WTC11 (cell line): Measurements from ENCODE around the gene CSNK1A1L. TPM values are rescaled to one million over a fixed set of nuclear protein-coding genes. Genes with fewer than 3 reads are reported as not detected.

Experiments
- ATAC-seq: fragments of 200-7000 bp; cut with Tn5 transposase; 2 replicates; pipeline ENCODE4 v1.10.0; 2021; ENCODE audit warnings: mild to moderate bottlenecking, moderate library complexity
- CTCF ChIA-PET: fragments of 300-600 bp; sonication (Branson Sonifier 250); formaldehyde crosslinking; loops from one replicate; lab custom pipeline; 2021; ENCODE audit warnings: antibody characterized with exemption; lab: Charles Lee
- POLR2A ChIA-PET: fragments of 350-600 bp; sonication (Branson Sonifier 250); formaldehyde crosslinking; loops from one replicate; lab custom pipeline; 2021; ENCODE audit warnings: antibody characterized with exemption; lab: Charles Lee
- DNase-seq: peaks from one replicate; pipeline ENCODE4 v3.0.0; 2021; ENCODE audit warnings: low spot score
- H3K27ac Mint-ChIP-seq: 2 replicates; pipeline ENCODE4 v1.8.0; 2021; ENCODE audit warnings: mixed read lengths
- H3K27me3 Mint-ChIP-seq: 2 replicates; pipeline ENCODE4 v1.8.0; 2021; ENCODE audit warnings: low read depth, mild to moderate bottlenecking, moderate library complexity, mixed read lengths
- H3K36me3 Mint-ChIP-seq: 2 replicates; pipeline ENCODE4 v1.8.0; 2021; ENCODE audit warnings: mixed read lengths
- H3K4me1 Mint-ChIP-seq: 2 replicates; pipeline ENCODE4 v1.8.0; 2022; ENCODE audit warnings: mixed read lengths
- H3K4me3 Mint-ChIP-seq: 2 replicates; pipeline ENCODE4 v1.8.0; 2021; ENCODE audit warnings: mild to moderate bottlenecking, moderate library complexity, mixed read lengths
- H3K9me3 Mint-ChIP-seq: 2 replicates; pipeline ENCODE4 v1.8.0; 2021; ENCODE audit warnings: mixed read lengths
- ARID4B ChIP-seq: sonication (generic); formaldehyde crosslinking; IDR thresholded peaks from 2 replicates; pipeline ENCODE4 v1.8.0; 2023; ENCODE audit warnings: missing genetic modification reagents, mild to moderate bottlenecking, borderline replicate concordance
- ATF1 ChIP-seq: sonication (generic); formaldehyde crosslinking; IDR thresholded peaks from 2 replicates; pipeline ENCODE4 v1.8.1; 2023; ENCODE audit warnings: mild to moderate bottlenecking, moderate library complexity, missing genetic modification reagents
- CDX4 ChIP-seq: fragments of 250-450 bp; sonication (Bioruptor Pico); IDR thresholded peaks from 2 replicates; pipeline ENCODE4 v1.9.0; 2021; ENCODE audit warnings: moderate library complexity, mild to moderate bottlenecking, inconsistent platforms, borderline replicate concordance
- FOXP1 ChIP-seq: sonication (generic); formaldehyde crosslinking; IDR thresholded peaks from 2 replicates; pipeline ENCODE4 v1.8.0; 2022; ENCODE audit warnings: missing genetic modification reagents, mild to moderate bottlenecking, moderate library complexity, borderline replicate concordance
- IRF1 ChIP-seq: sonication (generic); formaldehyde crosslinking; IDR thresholded peaks from 2 replicates; pipeline ENCODE4 v1.8.0; 2023; ENCODE audit warnings: missing genetic modification reagents
- IRF2 ChIP-seq: sonication (generic); formaldehyde crosslinking; IDR thresholded peaks from 2 replicates; pipeline ENCODE4 v1.8.0; 2022; ENCODE audit warnings: low read depth, missing genetic modification reagents, borderline replicate concordance
- KAT7 ChIP-seq: sonication (generic); formaldehyde crosslinking; IDR thresholded peaks from 2 replicates; pipeline ENCODE4 v1.8.1; 2023; ENCODE audit warnings: missing genetic modification reagents, mild to moderate bottlenecking, borderline replicate concordance
- MXD4 ChIP-seq: fragments of 250-450 bp; sonication (Bioruptor Pico); IDR thresholded peaks from 2 replicates; pipeline ENCODE4 v1.8.0; 2021; ENCODE audit warnings: mild to moderate bottlenecking, moderate library complexity, borderline replicate concordance
- PRRX2 ChIP-seq: fragments of 250-450 bp; sonication (Bioruptor Pico); IDR thresholded peaks from 2 replicates; pipeline ENCODE4 v1.8.0; 2021; ENCODE audit warnings: mild to moderate bottlenecking
- SP1 ChIP-seq: sonication (generic); formaldehyde crosslinking; conservative IDR thresholded peaks from 2 replicates; pipeline ENCODE4 v1.8.1; 2022; ENCODE audit warnings: missing genetic modification reagents
- TCF7 ChIP-seq: sonication (generic); formaldehyde crosslinking; IDR thresholded peaks from 2 replicates; pipeline ENCODE4 v1.8.0; 2022; ENCODE audit warnings: mild to moderate bottlenecking, low read depth, missing genetic modification reagents, moderate library complexity
- ZBTB21 ChIP-seq: sonication (generic); formaldehyde crosslinking; IDR thresholded peaks from 2 replicates; pipeline ENCODE4 v1.8.1; 2023; ENCODE audit warnings: mild to moderate bottlenecking, missing genetic modification reagents, borderline replicate concordance
- ZNF232 ChIP-seq: sonication (generic); formaldehyde crosslinking; IDR thresholded peaks from 2 replicates; pipeline ENCODE4 v1.8.0; 2022; ENCODE audit warnings: mild to moderate bottlenecking, missing genetic modification reagents
- ZNF281 ChIP-seq: sonication (generic); formaldehyde crosslinking; IDR thresholded peaks from 2 replicates; pipeline ENCODE4 v1.8.0; 2023; ENCODE audit warnings: mild to moderate bottlenecking, missing genetic modification reagents
- ZNF423 ChIP-seq: fragments of 250-450 bp; sonication (Bioruptor Pico); IDR thresholded peaks from 2 replicates; pipeline ENCODE4 v2.1.2; 2022; ENCODE audit warnings: mild to moderate bottlenecking, moderate library complexity
- ZNF425 ChIP-seq: fragments of 250-450 bp; sonication (Bioruptor Pico); conservative IDR thresholded peaks from 2 replicates; pipeline ENCODE4 v1.9.0; 2021; ENCODE audit warnings: mild to moderate bottlenecking
- total RNA-seq: library from RNA; stranded (reverse); gene quantifications from 3 replicates; pipeline ENCODE4 v1.2.3, GENCODE V29; 2021

CSNK1A1L gene
- total RNA-seq, 1 experiment from 2014 or later = not detected

GRCh38 chr13:37136633-37137032, 31.2 kb upstream of the CSNK1A1L start:
- Mint-ChIP-seq H3K27me3 (no peaks in the 10 kb centered on the region), H3K4me3 (no peak overlapping the region), H3K27ac (no peak overlapping the region), H3K36me3 (0 out of 2 replicates have a peak, but pooled peaks cover 2% of the 10 kb centered on the region), H3K4me1 (no peaks in the 10 kb centered on the region), H3K9me3 (peaks cover 9% of the 10 kb centered on the region)
- ChIA-PET CTCF (no interaction called here), POLR2A (no interaction called here)
- DNase-seq (no peak), ATAC-seq (no peak)
- TF ChIP-seq ZNF425 (CRISPR knock-in tag) (no peak), MXD4 (CRISPR knock-in tag) (no peak), ZBTB21 (CRISPR knock-in tag) (no peak), CDX4 (CRISPR knock-in tag) (no peak), PRRX2 (CRISPR knock-in tag) (no peak), KAT7 (CRISPR knock-in tag) (no peak), SP1 (CRISPR knock-in tag) (no peak), IRF2 (CRISPR knock-in tag) (no peak), ATF1 (no peak), ZNF281 (CRISPR knock-in tag) (no peak), FOXP1 (CRISPR knock-in tag) (no peak), ZNF423 (CRISPR knock-in tag) (no peak), TCF7 (no peak), IRF1 (CRISPR knock-in tag) (no peak)

GRCh38 chr13:37136187-37136586, 30.7 kb upstream of the CSNK1A1L start:
- no peak for ATAC-seq
- ChIA-PET CTCF (interaction anchor here (1.0 to 1.4 kb wide), 2 partner anchors 28 to 169 kb away, joined by 3 to 4 read pairs; no protein-coding TSS in a partner anchor), POLR2A (no interaction called here)
- DNase-seq = no peak
- no peak overlapping the region for H3K4me3 Mint-ChIP-seq
- no peaks in the 10 kb centered on the region for H3K27me3 Mint-ChIP-seq
- H3K9me3 Mint-ChIP-seq = peaks cover 4% of the 10 kb centered on the region
- no peaks in the 10 kb centered on the region for H3K4me1 Mint-ChIP-seq
- no peak overlapping the region for H3K27ac Mint-ChIP-seq
- TF ChIP-seq SP1 (CRISPR knock-in tag) (no peak), ZNF232 (CRISPR knock-in tag) (no peak), ARID4B (CRISPR knock-in tag) (no peak)
- 0 out of 2 replicates have a peak, but pooled peaks cover 2% of the 10 kb centered on the region for H3K36me3 Mint-ChIP-seq
